Measurements from ENCODE around the gene COX19. TPM values are rescaled to one million over a fixed set of nuclear protein-coding genes. Genes with fewer than 3 reads are reported as not detected.

COX19 gene
- polyA plus RNA-seq, 1 donor (not counting 4 experiments of a cell fraction or from before 2014, with no cell fraction given): 6.2 TPM

- Histone ChIP-seq H3K36me3 (ENCODE audit: control insufficient read depth in 2 of 2, extremely low read depth in 1 of 2, insufficient read depth in 2 of 2, low read length in 2 of 2) (peaks cover 15 to 45% of the 10 kb centered on the region in 2 experiments), H3K4me3 (ENCODE audit: control insufficient read depth in 2 of 3, extremely low read depth in 1 of 3, insufficient read depth in 2 of 3, low read depth in 1 of 3, low read length in 3 of 3) (no peak overlapping the region), H3K4me1 (ENCODE audit: control insufficient read depth, extremely low read depth, insufficient read depth, low read length) (no peaks in the 10 kb centered on the region), H3K9me1 (ENCODE audit: control insufficient read depth, extremely low read depth, insufficient read depth, low read length) (no peaks in the 10 kb centered on the region), H3K79me2 (ENCODE audit: control insufficient read depth, insufficient read depth, low read length) (peaks cover 24% of the 10 kb centered on the region), H2AFZ (ENCODE audit: control insufficient read depth, low read length) (no peak overlapping the region), H3K9me3 (ENCODE audit: control insufficient read depth, low read depth, low read length) (no peaks in the 10 kb centered on the region), H3K27ac (ENCODE audit: control insufficient read depth, insufficient read depth, low read length) (no peak overlapping the region), H3K27me3 (ENCODE audit: control insufficient read depth, extremely low read depth, insufficient read depth, low read length) (peaks cover 13% of the 10 kb centered on the region), H3K9ac (ENCODE audit: control insufficient read depth, extremely low read depth, insufficient read depth, low read length) (no peak overlapping the region), H4K20me1 (ENCODE audit: control insufficient read depth, extremely low read depth, insufficient read depth, low read length) (peaks cover 9% of the 10 kb centered on the region), H3K4me2 (ENCODE audit: control insufficient read depth, extremely low read depth, insufficient read depth, low read depth, low read length) (no peak overlapping the region)
- dilution Hi-C loops (cut with MboI; ENCODE audit: extremely low pct_ligation_motif_present, low sequenced_read_pairs): no loop called here
- TF ChIP-seq CTCF (optimal IDR thresholded peaks at IDR 0.05 in 1 of 3, IDR thresholded peaks at IDR 0.05 in 1 of 3, conservative IDR thresholded peaks at IDR 0.05 in 1 of 3; ENCODE audit: extremely low read depth in 1 of 3, insufficient read depth in 2 of 3, low read length in 3 of 3) (no peak), EZH2 (IDR thresholded peaks at IDR 0.05; ENCODE audit: low read length) (no peak)
- FAIRE-seq (no peak), DNase-seq (ENCODE audit: low read depth, low spot score) (no peak)
Measured at GRCh38 chr7:967361-968082, 7.8 kb downstream of the COX19 start.

GRCh38 chr7:966291-967069, 8.9 kb downstream of the COX19 start:
- H3K9me3 ChIP-seq (ENCODE audit: control insufficient read depth, low read depth, low read length): no peaks in the 10 kb centered on the region
- no peaks in the 10 kb centered on the region for H3K4me1 ChIP-seq (ENCODE audit: control insufficient read depth, extremely low read depth, insufficient read depth, low read length)
- no peak overlapping the region for H3K4me2 ChIP-seq (ENCODE audit: control insufficient read depth, extremely low read depth, insufficient read depth, low read depth, low read length)
- H3K4me3 ChIP-seq (ENCODE audit: control insufficient read depth in 2 of 3, extremely low read depth in 1 of 3, insufficient read depth in 2 of 3, low read depth in 1 of 3, low read length in 3 of 3): no peak overlapping the region
- dilution Hi-C loops (cut with MboI; ENCODE audit: extremely low pct_ligation_motif_present, low sequenced_read_pairs): no loop called here
- H3K36me3 ChIP-seq (ENCODE audit: control insufficient read depth in 2 of 2, extremely low read depth in 1 of 2, insufficient read depth in 2 of 2, low read length in 2 of 2): peaks cover 13 to 38% of the 10 kb centered on the region in 2 experiments
- DNase-seq (ENCODE audit: low read depth, low spot score) (no peak), FAIRE-seq (no peak)
- TF ChIP-seq CTCF (optimal IDR thresholded peaks at IDR 0.05 in 1 of 3, IDR thresholded peaks at IDR 0.05 in 1 of 3, conservative IDR thresholded peaks at IDR 0.05 in 1 of 3; ENCODE audit: extremely low read depth in 1 of 3, insufficient read depth in 2 of 3, low read length in 3 of 3) (no peak), EZH2 (IDR thresholded peaks at IDR 0.05; ENCODE audit: low read length) (no peak)
- H3K27me3 ChIP-seq (ENCODE audit: control insufficient read depth, extremely low read depth, insufficient read depth, low read length): peaks cover 15% of the 10 kb centered on the region
- peaks cover 9% of the 10 kb centered on the region for H4K20me1 ChIP-seq (ENCODE audit: control insufficient read depth, extremely low read depth, insufficient read depth, low read length)
- H3K9ac ChIP-seq (ENCODE audit: control insufficient read depth, extremely low read depth, insufficient read depth, low read length): no peak overlapping the region
- peaks cover 16% of the 10 kb centered on the region for H3K79me2 ChIP-seq (ENCODE audit: control insufficient read depth, insufficient read depth, low read length)
- H3K9me1 ChIP-seq (ENCODE audit: control insufficient read depth, extremely low read depth, insufficient read depth, low read length): no peaks in the 10 kb centered on the region
- no peak overlapping the region for H2AFZ ChIP-seq (ENCODE audit: control insufficient read depth, low read length)
- H3K27ac ChIP-seq (ENCODE audit: control insufficient read depth, insufficient read depth, low read length): no peak overlapping the region

Measured in keratinocyte (primary cell).